ENCODE data around the gene CAV1.

Gene CAV1

GRCh38 chr7:116516324-116516723, 8.5 kb upstream of the CAV1 start:
- no peak for TF ChIP-seq CTCF (IDR thresholded peaks at IDR 0.05)
- Histone ChIP-seq H3K4me3 (no peak overlapping the region), H3K27ac (no peak overlapping the region)
- no peak for DNase-seq (ENCODE audit: low spot score)

- Histone ChIP-seq H3K27ac (no peak overlapping the region), H3K4me3 (no peak overlapping the region)
- no peak for TF ChIP-seq CTCF (IDR thresholded peaks at IDR 0.05)
- DNase-seq (ENCODE audit: low spot score) = no peak
Observed at GRCh38 chr7:116517626-116518025, 7.2 kb upstream of the CAV1 start.

- H3K4me3 ChIP-seq = no peak overlapping the region
- no peak for TF ChIP-seq CTCF (IDR thresholded peaks at IDR 0.05)
Observed at GRCh38 chr7:116518961-116519360, 5.9 kb upstream of the CAV1 start.

GRCh38 chr7:116521046-116521664, 3.7 kb upstream of the CAV1 start:
- TF ChIP-seq CTCF (IDR thresholded peaks at IDR 0.05) = no peak
- Histone ChIP-seq H3K27ac (no peak overlapping the region), H3K4me3 (no peak overlapping the region)
- DNase-seq (ENCODE audit: low spot score) = no peak

More at GRCh38 chr7:116518961-116519360, 5.9 kb upstream of the CAV1 start:
- DNase-seq (ENCODE audit: low spot score) = no peak
- no peak overlapping the region for H3K27ac ChIP-seq

GRCh38 chr7:116522247-116522646, 2.6 kb upstream of the CAV1 start:
- no peak for TF ChIP-seq CTCF (IDR thresholded peaks at IDR 0.05)
- Histone ChIP-seq H3K27ac (no peak overlapping the region), H3K4me3 (no peak overlapping the region)
- no peak for DNase-seq (ENCODE audit: low spot score)

GRCh38 chr7:116524221-116524608, 621 bp upstream of the CAV1 start:
- peak overlapping the region; percentile 86 for H3K4me3 ChIP-seq

More at GRCh38 chr7:116524221-116524608, 621 bp upstream of the CAV1 start:
- H3K27ac ChIP-seq = peak overlapping the region; percentile 96 to 97
- TF ChIP-seq CTCF (IDR thresholded peaks at IDR 0.05) = no peak
- DNase-seq (ENCODE audit: low spot score) = no peak

Measured in coronary artery (tissue), 2 donors.